IPS-15b (cell line): ENCODE measurements around the gene PRSS21.

ENCODE experiments used
- H3K27me3 ChIP-seq: one replicate; pipeline ENCODE4 v1.6.1; 2013; ENCODE audit warnings: low read length; ENCODE audit not compliant: control insufficient read depth, insufficient read depth
- H3K36me3 ChIP-seq: one replicate; pipeline ENCODE4 v1.6.1; 2013; ENCODE audit warnings: low read length; ENCODE audit not compliant: control insufficient read depth, insufficient read depth
- H3K4me1 ChIP-seq: one replicate; pipeline ENCODE4 v1.6.1; 2013; ENCODE audit warnings: mild to moderate bottlenecking, low read length; ENCODE audit not compliant: control insufficient read depth, insufficient read depth
- H3K4me3 ChIP-seq: one replicate; pipeline ENCODE4 v1.5.1; 2013; ENCODE audit warnings: low read depth, low read length
- H3K9ac ChIP-seq: one replicate; pipeline ENCODE4 v1.6.1; 2013; ENCODE audit warnings: low read depth, mild to moderate bottlenecking, low read length
- H3K9me3 ChIP-seq: one replicate; pipeline ENCODE4 v1.6.1; 2013; ENCODE audit warnings: mild to moderate bottlenecking, low read length; ENCODE audit not compliant: control insufficient read depth, insufficient read depth

PRSS21 gene

DNA sequence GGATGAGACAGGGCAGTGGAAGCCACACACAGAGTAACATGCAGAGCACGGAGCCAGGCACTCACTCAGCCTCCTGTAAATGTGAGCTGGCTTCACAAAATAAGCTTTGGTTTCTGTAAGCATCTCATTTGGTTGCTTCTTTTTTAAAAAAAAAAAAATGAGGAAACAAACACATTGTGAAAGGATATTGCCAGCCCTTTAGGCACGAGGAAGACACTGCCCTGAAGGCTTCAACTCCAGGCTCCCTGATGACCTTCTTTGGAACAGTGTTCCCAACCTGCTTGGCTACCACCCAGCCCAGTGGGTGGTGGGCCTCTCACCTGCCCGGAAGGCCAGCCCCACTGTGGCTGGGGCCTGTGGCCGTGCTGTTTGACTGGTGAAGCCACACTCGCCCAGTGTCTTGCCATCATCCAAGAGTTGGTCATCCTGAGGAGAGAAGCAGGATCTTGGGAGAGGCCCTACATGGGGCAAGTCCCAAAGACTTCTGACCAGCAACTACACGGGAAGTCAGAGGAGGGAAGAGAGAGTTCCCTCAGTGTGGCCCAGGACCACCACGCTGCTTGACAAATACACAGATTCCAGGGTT lies 41.8 kb upstream of the PRSS21 start:
- Histone ChIP-seq H3K9me3 (no peaks in the 10 kb centered on the region), H3K4me1 (peaks cover 7% of the 10 kb centered on the region), H3K9ac (no peak overlapping the region), H3K36me3 (peaks cover 42% of the 10 kb centered on the region), H3K4me3 (no peak overlapping the region), H3K27me3 (no peaks in the 10 kb centered on the region)

DNA sequence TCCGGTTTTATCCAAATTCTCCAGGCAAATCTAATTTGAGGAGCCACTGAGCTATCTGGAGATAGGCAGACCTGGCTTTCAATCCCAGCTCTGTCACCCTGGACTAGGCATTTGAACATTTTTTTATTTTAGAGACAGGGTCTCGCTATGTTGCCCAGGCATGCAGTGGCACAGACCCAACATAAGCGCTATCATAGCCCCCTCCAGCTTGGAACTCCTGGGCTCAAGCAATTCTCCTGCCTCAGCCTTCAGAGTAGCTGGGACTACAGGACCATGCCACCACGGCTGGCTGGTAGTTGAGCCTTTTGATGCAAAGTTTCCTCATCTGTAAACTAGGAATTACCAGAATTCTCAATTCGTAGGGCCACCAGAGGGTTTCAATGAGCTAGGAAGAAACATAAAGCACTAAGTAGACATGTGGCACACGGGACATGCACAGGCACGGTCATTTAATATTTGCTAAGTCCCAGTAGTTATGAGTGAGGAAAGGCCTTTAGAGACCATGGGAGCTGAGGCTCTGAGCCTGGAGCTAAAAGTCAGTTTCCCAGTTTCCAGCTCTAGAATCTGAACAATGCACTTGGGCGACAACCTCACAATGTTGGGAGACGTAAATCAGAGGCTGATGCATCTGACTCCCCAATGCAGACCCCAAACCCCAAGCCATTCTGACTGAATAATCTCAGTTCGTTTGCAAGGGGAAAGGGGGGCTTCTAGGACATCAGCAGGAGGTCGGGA lies 41.1 kb upstream of the PRSS21 start:
- no peaks in the 10 kb centered on the region for H3K9me3 ChIP-seq
- peak overlapping the region; percentile 90 for H3K9ac ChIP-seq
- peak overlapping the region; percentile 93 for H3K4me3 ChIP-seq
- H3K4me1 ChIP-seq, result peaks cover 7% of the 10 kb centered on the region
- H3K27me3 ChIP-seq, result no peaks in the 10 kb centered on the region
- peaks cover 35% of the 10 kb centered on the region for H3K36me3 ChIP-seq

- Histone ChIP-seq H3K9me3 (no peaks in the 10 kb centered on the region), H3K4me3 (peak overlapping the region; percentile 93), H3K36me3 (peaks cover 28% of the 10 kb centered on the region), H3K4me1 (peaks cover 7% of the 10 kb centered on the region), H3K27me3 (no peaks in the 10 kb centered on the region), H3K9ac (peak overlapping the region; percentile 90)
These were observed 40.4 kb upstream of the PRSS21 start for GRCh38 chr16:2776500-2777139.

- Histone ChIP-seq H3K9me3 (no peaks in the 10 kb centered on the region), H3K9ac (peak within 1 kb of the TSS; percentile 100), H3K36me3 (peaks cover 26% of the 10 kb centered on the region)
These were observed 39.7 kb upstream of the PRSS21 start, which contains the start of gene ELOB for GRCh38 chr16:2777231-2777902. TSS of gene ELOB (minus strand) at chr16:2777280. CDS start at chr16:2777239, 41 bp downstream.

DNA sequence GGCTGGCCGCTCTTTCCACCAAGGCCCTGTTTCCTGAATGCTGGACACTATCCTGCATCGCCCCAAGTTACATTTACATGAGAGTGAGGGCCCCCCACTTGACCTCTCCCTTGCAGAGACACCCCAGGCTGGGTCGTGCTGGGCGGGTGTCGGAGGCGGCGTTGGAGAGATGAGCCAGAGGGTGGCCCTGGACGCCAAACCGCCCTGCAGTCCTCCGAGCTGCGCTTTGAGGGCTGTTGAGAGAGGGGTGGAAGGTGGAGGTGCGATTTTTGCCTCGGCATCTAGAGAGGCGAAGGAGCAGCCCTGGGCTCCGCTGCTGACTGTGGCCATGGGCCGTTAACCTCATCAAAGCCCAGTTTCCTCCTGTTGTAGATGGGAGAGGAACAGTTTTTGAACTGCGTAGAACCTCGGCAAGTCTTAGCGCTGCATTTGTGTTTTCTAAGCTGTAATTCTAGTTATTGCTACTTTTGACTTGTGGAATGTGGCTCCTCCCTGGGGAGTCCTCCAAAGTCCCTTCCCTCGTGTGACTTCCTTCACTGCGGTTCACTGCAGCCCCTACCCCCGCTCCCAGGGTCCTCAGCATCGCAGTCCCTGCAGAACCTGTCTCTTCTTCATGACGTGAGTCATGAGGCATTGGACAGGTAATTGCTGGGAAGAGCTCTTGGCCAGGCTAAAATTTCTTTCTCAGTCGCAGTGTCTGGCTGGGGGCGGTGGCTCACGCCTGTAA lies 39.0 kb upstream of the PRSS21 start:
- H3K27me3 ChIP-seq, result no peaks in the 10 kb centered on the region
- no peaks in the 10 kb centered on the region for H3K9me3 ChIP-seq
- peaks cover 7% of the 10 kb centered on the region for H3K4me1 ChIP-seq
- H3K4me3 ChIP-seq, result peak overlapping the region; percentile 95
- H3K36me3 ChIP-seq, result peaks cover 26% of the 10 kb centered on the region
- H3K9ac ChIP-seq, result peak overlapping the region; percentile 100

More at GRCh38 chr16:2777231-2777902, 39.7 kb upstream of the PRSS21 start, which contains the start of gene ELOB:
- Histone ChIP-seq H3K27me3 (no peaks in the 10 kb centered on the region), H3K4me3 (peak within 1 kb of the TSS; percentile 95), H3K4me1 (peaks cover 7% of the 10 kb centered on the region)

DNA sequence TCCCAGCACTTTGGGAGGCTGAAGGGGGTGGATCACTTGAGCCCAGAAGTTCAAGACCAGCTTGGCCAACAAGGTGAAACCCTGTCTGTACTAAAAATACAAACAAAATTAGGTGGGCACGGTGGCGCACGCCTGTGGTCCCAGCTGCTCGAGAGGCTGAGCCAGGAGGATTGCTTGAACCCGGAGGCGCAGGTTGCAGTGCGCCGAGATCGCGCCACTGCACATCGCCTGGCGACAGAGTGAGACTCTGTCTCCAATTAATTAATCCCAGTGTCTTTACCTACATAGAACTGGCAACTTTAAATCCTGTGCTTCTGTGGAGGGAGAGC lies 38.4 kb upstream of the PRSS21 start:
- no peak overlapping the region for H3K9ac ChIP-seq
- H3K27me3 ChIP-seq, result no peaks in the 10 kb centered on the region
- peaks cover 7% of the 10 kb centered on the region for H3K4me1 ChIP-seq
- no peaks in the 10 kb centered on the region for H3K9me3 ChIP-seq
- peaks cover 21% of the 10 kb centered on the region for H3K36me3 ChIP-seq
- peak overlapping the region; percentile 95 for H3K4me3 ChIP-seq

- H3K27me3 ChIP-seq, result peaks cover 3% of the 10 kb centered on the region
- peaks cover 15% of the 10 kb centered on the region for H3K36me3 ChIP-seq
- H3K9ac ChIP-seq, result no peak overlapping the region
- H3K4me3 ChIP-seq, result no peak overlapping the region
- no peaks in the 10 kb centered on the region for H3K9me3 ChIP-seq
- H3K4me1 ChIP-seq, result peaks cover 7% of the 10 kb centered on the region
These were observed 37.7 kb upstream of the PRSS21 start for GRCh38 chr16:2779151-2779920.

GRCh38 chr16:2779978-2780898 lies 36.8 kb upstream of the PRSS21 start:
- peaks cover 9% of the 10 kb centered on the region for H3K27me3 ChIP-seq
- H3K4me1 ChIP-seq, result peaks cover 7% of the 10 kb centered on the region
- no peak overlapping the region for H3K4me3 ChIP-seq
- peaks cover 7% of the 10 kb centered on the region for H3K36me3 ChIP-seq
- H3K9me3 ChIP-seq, result no peaks in the 10 kb centered on the region
- no peak overlapping the region for H3K9ac ChIP-seq

DNA sequence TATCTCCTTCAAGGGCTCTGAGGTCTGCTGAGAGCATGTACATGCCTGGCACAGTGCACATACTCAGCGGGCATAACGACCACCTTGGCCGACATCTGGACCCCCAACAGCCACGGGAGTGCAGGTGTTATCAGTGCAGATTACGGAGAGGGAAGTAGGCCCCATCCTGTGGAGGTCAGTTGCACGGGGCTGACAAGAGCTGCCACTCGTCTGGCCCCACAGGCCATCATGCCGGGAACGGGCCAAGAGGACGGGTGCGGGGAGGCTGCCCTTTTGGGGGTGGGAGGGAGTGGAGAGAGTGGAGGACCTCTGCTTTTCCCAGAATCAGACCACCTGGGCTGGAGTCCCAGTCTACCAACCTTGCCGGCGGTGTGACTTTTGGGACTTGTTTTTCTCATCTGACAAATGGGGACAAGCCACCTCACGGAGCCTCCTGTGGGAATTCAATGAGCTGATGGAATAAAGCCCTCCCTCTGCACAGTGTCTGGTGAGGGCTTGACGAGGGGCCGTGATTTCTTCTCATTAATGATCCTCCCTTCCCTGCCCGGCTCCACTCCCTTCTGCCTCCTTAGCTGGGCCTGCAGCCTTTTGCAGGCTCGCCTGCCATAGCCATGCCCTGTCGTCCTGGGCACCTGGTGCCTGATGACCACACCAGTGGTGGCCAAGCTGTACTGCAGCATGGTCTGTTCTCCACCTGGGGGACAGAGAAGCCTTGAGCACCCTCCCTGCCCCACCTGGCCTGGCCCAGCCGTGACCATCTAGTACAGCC lies 34.3 kb upstream of the PRSS21 start:
- no peaks in the 10 kb centered on the region for H3K36me3 ChIP-seq
- no peak overlapping the region for H3K4me3 ChIP-seq
- no peaks in the 10 kb centered on the region for H3K4me1 ChIP-seq
- peaks cover 18% of the 10 kb centered on the region for H3K27me3 ChIP-seq
- H3K9ac ChIP-seq, result no peak overlapping the region
- H3K9me3 ChIP-seq, result no peaks in the 10 kb centered on the region
